ENCODE data around the gene AJAP1. TPM values are rescaled to one million over a fixed set of nuclear protein-coding genes. Genes with fewer than 3 reads are reported as not detected.

Gene AJAP1
- total and polyA plus RNA-seq, 2 of the 8 experiments (the other 6 are each of a cell fraction or from before 2014, with no cell fraction given) = 1.9 to 6.2 TPM

GRCh38 chr1:4778056-4778455 lies 123.6 kb downstream of the AJAP1 start:
- H3K18ac ChIP-seq (ENCODE audit: extremely low read depth, low read length) = peak overlapping the region; percentile 25; the same call in 1 of the 2 replicates
- no peak overlapping the region for H3K14ac ChIP-seq (ENCODE audit: insufficient read length)
- FAIRE-seq (no peak), DNase-seq (ENCODE audit: low read depth in 1 of 2, low spot score in 2 of 2) (peak in 1 of 2 experiments; percentile 58)
- no peak overlapping the region for H3K4ac ChIP-seq (replicated peaks; ENCODE audit: insufficient read length, low read depth, low read length)
- H3K79me1 ChIP-seq (ENCODE audit: low read depth, low read length) = no peaks in the 10 kb centered on the region
- H2AFZ ChIP-seq (ENCODE audit: low read length) = no peak overlapping the region
- H3K23ac ChIP-seq (ENCODE audit: insufficient read length) = no peak overlapping the region
- H2BK20ac ChIP-seq (ENCODE audit: low read length) = no peak overlapping the region
- H3K4me3 ChIP-seq (ENCODE audit: extremely low read depth in 1 of 4, insufficient read depth in 2 of 4, low read depth in 3 of 4, low read length in 4 of 4) = no peak overlapping the region
- no peak overlapping the region for H3K4me2 ChIP-seq (ENCODE audit: insufficient read depth in 1 of 2, low read depth in 2 of 2, low read length in 2 of 2)
- no peak overlapping the region for H3K9ac ChIP-seq (replicated peaks in 1 of 4; ENCODE audit: extremely low read depth in 1 of 4, low read depth in 3 of 4, low read length in 3 of 4)
- TF ChIP-seq PHF8 (conservative IDR thresholded peaks at IDR 0.05; ENCODE audit: low read depth, low read length) = no peak
- peak; percentile 59 to 68 (median 64) for TF ChIP-seq CTCF (IDR thresholded peaks at IDR 0.05; ENCODE audit: control extremely low read depth in 1 of 3, insufficient read depth in 1 of 3, low read depth in 1 of 3, low read length in 3 of 3)
- TF ChIP-seq RAD21 (IDR thresholded peaks at IDR 0.05 in 1 of 2, conservative IDR thresholded peaks at IDR 0.05 in 1 of 2; ENCODE audit: low read depth in 2 of 2, low read length in 2 of 2) = peak; percentile 60 to 74
- H4K5ac ChIP-seq (ENCODE audit: insufficient read length, low read depth, low read length) = no peak overlapping the region
- no peak overlapping the region for H4K91ac ChIP-seq (replicated peaks; ENCODE audit: insufficient read length, low read length)
- ChIA-PET CTCF (ENCODE audit: partially characterized antibody) (interaction anchor here (0.7 to 7.1 kb wide), 22 partner anchors 9 to 1133 kb away, joined by 3 to 50 read pairs (median 4); partner anchors contain the start of gene AJAP1), POLR2A (ENCODE audit: partially characterized antibody) (no interaction called here)
- H3K36me3 ChIP-seq (ENCODE audit: control insufficient read depth in 2 of 4, insufficient read depth in 4 of 4, low read length in 3 of 4) = no peaks in the 10 kb centered on the region
- H3K23me2 ChIP-seq (ENCODE audit: low read depth, low read length) = no peaks in the 10 kb centered on the region
- 73% methylated on average over 7 of the region's 7 CpGs; no CpG with 5 or more reads in 1 of the 2 experiments for WGBS, 2 experiments (ENCODE audit: extremely low coverage in 1 of 2, insufficient coverage in 1 of 2, insufficient read length in 1 of 2, insufficient replicate concordance in 2 of 2, low coverage in 1 of 2, low lambda C conversion rate in 2 of 2, missing lambda C conversion rate in 1 of 2)
- no peak overlapping the region for H2BK5ac ChIP-seq (ENCODE audit: low read depth, low read length)
- H3K9me3 ChIP-seq (ENCODE audit: insufficient read depth in 2 of 2, low read depth in 1 of 2, low read length in 1 of 2) = no peaks in the 10 kb centered on the region
- no peaks in the 10 kb centered on the region for H3K27me3 ChIP-seq (replicated peaks in 1 of 4; ENCODE audit: control insufficient read depth in 3 of 4, extremely low read depth in 1 of 4, insufficient read depth in 3 of 4, low read length in 3 of 4)
- H4K8ac ChIP-seq (ENCODE audit: extremely low read depth, insufficient read depth, low read length) = no peak overlapping the region
- no peak overlapping the region for H2BK120ac ChIP-seq (replicated peaks; ENCODE audit: low read depth, low read length)
- no peak overlapping the region for H3K27ac ChIP-seq (ENCODE audit: low read depth, low read length)
- no peak overlapping the region for H3K56ac ChIP-seq (replicated peaks; ENCODE audit: insufficient read length, low read depth, low read length)
- H3K4me1 ChIP-seq (replicated peaks in 1 of 4; ENCODE audit: control insufficient read depth in 3 of 4, insufficient read depth in 4 of 4, low read length in 3 of 4) = no peaks in the 10 kb centered on the region; a peak in 1 of 7 replicates
- H3K79me2 ChIP-seq (ENCODE audit: control insufficient read depth in 1 of 2, insufficient read depth in 2 of 2, low read length in 2 of 2) = no peaks in the 10 kb centered on the region
- H2BK15ac ChIP-seq (ENCODE audit: low read length) = no peak overlapping the region
- no peak overlapping the region for H2AK5ac ChIP-seq (ENCODE audit: low read depth, low read length)
- H2BK12ac ChIP-seq (ENCODE audit: low read depth, low read length) = peak overlapping the region; percentile 63; the same call in 1 of the 2 replicates
- H4K20me1 ChIP-seq (replicated peaks in 1 of 2; ENCODE audit: control insufficient read depth in 1 of 2, insufficient read depth in 2 of 2, low read length in 2 of 2) = no peaks in the 10 kb centered on the region

Data from H1 (cell line).